GM06990 (cell line): ENCODE results near the gene CRYL1.

Experiments
- DNase-seq: peaks from one replicate; pipeline ENCODE4 v3.0.0-alpha.2; 2011; ENCODE audit not compliant: insufficient read length; ENCODE audit errors: extremely low read depth
- H3K27me3 ChIP-seq: replicated peaks from 2 replicates; pipeline ENCODE4 v1.6.0; 2011; ENCODE audit warnings: low read length; ENCODE audit not compliant: control insufficient read depth, insufficient read depth
- H3K36me3 ChIP-seq: 2 replicates; pipeline ENCODE4 v1.5.1; 2011; ENCODE audit warnings: low read length; ENCODE audit not compliant: control insufficient read depth, insufficient read depth
- H3K4me3 ChIP-seq: replicated peaks from 2 replicates; pipeline ENCODE4 v1.5.1; 2011; ENCODE audit warnings: low read depth, mild to moderate bottlenecking, control low read depth, low read length
- CTCF ChIP-seq: IDR thresholded peaks from 2 replicates; pipeline ENCODE4 v1.5.1; 2011; ENCODE audit warnings: low read length, control low read depth, mild to moderate bottlenecking, inconsistent platforms; ENCODE audit not compliant: insufficient read depth, poor library complexity, severe bottlenecking

The CRYL1 gene

GRCh38 chr13:20461860-20462532 is 63.7 kb downstream of the CRYL1 start:
- no peak for TF ChIP-seq CTCF
- Histone ChIP-seq H3K27me3 (no peaks in the 10 kb centered on the region), H3K4me3 (no peak overlapping the region), H3K36me3 (no peaks in the 10 kb centered on the region)
- no peak for DNase-seq

GRCh38 chr13:20461481-20461859 is 64.2 kb downstream of the CRYL1 start:
- no peak overlapping the region for H3K4me3 ChIP-seq
- H3K36me3 ChIP-seq: no peaks in the 10 kb centered on the region
- H3K27me3 ChIP-seq: no peaks in the 10 kb centered on the region
- no peak for TF ChIP-seq CTCF
- DNase-seq: no peak

GRCh38 chr13:20460761-20461160 is 64.9 kb downstream of the CRYL1 start:
- no peak for TF ChIP-seq CTCF
- no peak overlapping the region for H3K4me3 ChIP-seq
- no peak for DNase-seq
- no peaks in the 10 kb centered on the region for H3K27me3 ChIP-seq
- no peaks in the 10 kb centered on the region for H3K36me3 ChIP-seq

- no peak for TF ChIP-seq CTCF
- DNase-seq: no peak
- H3K27me3 ChIP-seq: no peaks in the 10 kb centered on the region
- no peaks in the 10 kb centered on the region for H3K36me3 ChIP-seq
- no peak overlapping the region for H3K4me3 ChIP-seq
Measured at GRCh38 chr13:20457670-20458069, 68.0 kb downstream of the CRYL1 start.

- TF ChIP-seq CTCF: no peak
- Histone ChIP-seq H3K4me3 (no peak overlapping the region), H3K27me3 (no peaks in the 10 kb centered on the region), H3K36me3 (no peaks in the 10 kb centered on the region)
- DNase-seq: no peak
Measured at GRCh38 chr13:20456737-20457136, 68.9 kb downstream of the CRYL1 start.

GRCh38 chr13:20451397-20451796 is 74.3 kb downstream of the CRYL1 start:
- TF ChIP-seq CTCF: no peak
- no peak for DNase-seq
- no peaks in the 10 kb centered on the region for H3K36me3 ChIP-seq
- no peaks in the 10 kb centered on the region for H3K27me3 ChIP-seq
- H3K4me3 ChIP-seq: no peak overlapping the region
